Muscle of arm (tissue), 12 donors: Measurements from ENCODE around the gene NOL9. TPM values are rescaled to one million over a fixed set of nuclear protein-coding genes. Genes with fewer than 3 reads are reported as not detected.

Experiments
- DNase-seq: peaks from one replicate; pipeline ENCODE4 v3.0.0-alpha.2; 2013
- polyA plus RNA-seq, 12 donors: library from polyadenylated mRNA; unstranded; fragments of 120-200 nt; gene quantifications; one replicate each; pipeline ENCODE4 v1.2.1, GENCODE V29; 2013; ENCODE audit not compliant: insufficient read length in 12 of 12

Gene NOL9
- polyA plus RNA-seq, 12 donors: 11.6 to 26.6 (median 17.1) TPM; not detected in 1

- DNase-seq: no peak
Observed at GRCh38 chr1:6591222-6591621, 36.9 kb upstream of the NOL9 start.

- DNase-seq: no peak
Observed at GRCh38 chr1:6590046-6590445, 35.7 kb upstream of the NOL9 start.

- no peak for DNase-seq
Observed at GRCh38 chr1:6588893-6589520, 34.7 kb upstream of the NOL9 start.

- no peak for DNase-seq
Observed at GRCh38 chr1:6588128-6588892, 34.0 kb upstream of the NOL9 start.

GRCh38 chr1:6587261-6588005 is 33.1 kb upstream of the NOL9 start:
- peak; percentile 32 for DNase-seq

- no peak for DNase-seq
Observed at GRCh38 chr1:6586404-6586816, 32.1 kb upstream of the NOL9 start.

GRCh38 chr1:6585841-6586240 is 31.5 kb upstream of the NOL9 start:
- DNase-seq: no peak

- DNase-seq: no peak
Observed at GRCh38 chr1:6585081-6585722, 30.9 kb upstream of the NOL9 start.

- no peak for DNase-seq
Observed at GRCh38 chr1:6584126-6585080, 30.1 kb upstream of the NOL9 start.

- no peak for DNase-seq
Observed at GRCh38 chr1:6582370-6582769, 28.1 kb upstream of the NOL9 start.

- no peak for DNase-seq
Observed at GRCh38 chr1:6581561-6582305, 27.4 kb upstream of the NOL9 start.

GRCh38 chr1:6580593-6581409 is 26.5 kb upstream of the NOL9 start:
- no peak for DNase-seq

GRCh38 chr1:6580119-6580592 is 25.8 kb upstream of the NOL9 start:
- DNase-seq: no peak

GRCh38 chr1:6579374-6580118 is 25.2 kb upstream of the NOL9 start, which contains the start of gene ZBTB48:
Gene ZBTB48, plus strand, starts transcription at chr1:6579994. Its CDS starts 616 bp downstream, at chr1:6580610.
- peak; percentile 99 for DNase-seq

- no peak for DNase-seq
Observed at GRCh38 chr1:6578624-6579373, 24.5 kb upstream of the NOL9 start.

GRCh38 chr1:6577831-6578525 is 23.7 kb upstream of the NOL9 start:
- no peak for DNase-seq

- no peak for DNase-seq
Observed at GRCh38 chr1:6574818-6575217, 20.5 kb upstream of the NOL9 start.
